RWPE2 (cell line): ENCODE results near the gene HS3ST4.

Source experiments
- ATAC-seq: fragments of 200-7000 bp; cut with Tn5 transposase; 3 replicates; pipeline ENCODE4 v1.9.1; 2021; ENCODE audit warnings: low read depth
- DNase-seq: peaks from one replicate; pipeline ENCODE4 v3.0.0-alpha.2; 2020; ENCODE audit warnings: low spot score
- H3K27ac ChIP-seq: fragments of 450-650 bp; 2 replicates; pipeline ENCODE4 v1.5.1; 2017; ENCODE audit warnings: mild to moderate bottlenecking; ENCODE audit not compliant: poor library complexity, severe bottlenecking
- H3K27me3 ChIP-seq: fragments of 250-450 bp; sonication (Bioruptor Pico); 2 replicates; pipeline ENCODE4 v1.5.1; 2021; ENCODE audit warnings: mild to moderate bottlenecking, moderate library complexity; ENCODE audit not compliant: insufficient read depth, poor library complexity, severe bottlenecking
- H3K36me3 ChIP-seq: fragments of 250-450 bp; sonication (Bioruptor Pico); 2 replicates; pipeline ENCODE4 v1.5.1; 2020; ENCODE audit warnings: low read depth, mild to moderate bottlenecking, moderate library complexity
- H3K4me1 ChIP-seq: fragments of 250-450 bp; sonication (Bioruptor Pico); 2 replicates; pipeline ENCODE4 v1.5.1; 2021; ENCODE audit warnings: mild to moderate bottlenecking, moderate library complexity; ENCODE audit not compliant: insufficient read depth, poor library complexity, severe bottlenecking
- H3K4me3 ChIP-seq: fragments of 250-450 bp; sonication (Bioruptor Pico); 2 replicates; pipeline ENCODE4 v1.5.1; 2021; ENCODE audit warnings: mild to moderate bottlenecking, moderate library complexity; ENCODE audit not compliant: severe bottlenecking
- H3K9me3 ChIP-seq: fragments of 250-450 bp; sonication (Bioruptor Pico); 2 replicates; pipeline ENCODE4 v1.5.1; 2021; ENCODE audit warnings: mild to moderate bottlenecking, moderate library complexity; ENCODE audit not compliant: severe bottlenecking
- TF ChIP-seq, protein P1 (sequence below): fragments of 450-650 bp; IDR thresholded peaks from one replicate; pipeline ENCODE4 v1.5.1; 2017; ENCODE audit warnings: mild to moderate bottlenecking, moderate library complexity; ENCODE audit not compliant: poor library complexity, severe bottlenecking

The HS3ST4 gene

GRCh38 chr16:25747160-25747758 is 55.5 kb downstream of the HS3ST4 start:
- Histone ChIP-seq H3K9me3 (no peaks in the 10 kb centered on the region), H3K27ac (no peak overlapping the region), H3K36me3 (no peaks in the 10 kb centered on the region), H3K4me3 (no peak overlapping the region), H3K27me3 (no peaks in the 10 kb centered on the region), H3K4me1 (no peaks in the 10 kb centered on the region)
- DNase-seq: no peak
- no peak for ATAC-seq
- TF ChIP-seq, protein P1, sequence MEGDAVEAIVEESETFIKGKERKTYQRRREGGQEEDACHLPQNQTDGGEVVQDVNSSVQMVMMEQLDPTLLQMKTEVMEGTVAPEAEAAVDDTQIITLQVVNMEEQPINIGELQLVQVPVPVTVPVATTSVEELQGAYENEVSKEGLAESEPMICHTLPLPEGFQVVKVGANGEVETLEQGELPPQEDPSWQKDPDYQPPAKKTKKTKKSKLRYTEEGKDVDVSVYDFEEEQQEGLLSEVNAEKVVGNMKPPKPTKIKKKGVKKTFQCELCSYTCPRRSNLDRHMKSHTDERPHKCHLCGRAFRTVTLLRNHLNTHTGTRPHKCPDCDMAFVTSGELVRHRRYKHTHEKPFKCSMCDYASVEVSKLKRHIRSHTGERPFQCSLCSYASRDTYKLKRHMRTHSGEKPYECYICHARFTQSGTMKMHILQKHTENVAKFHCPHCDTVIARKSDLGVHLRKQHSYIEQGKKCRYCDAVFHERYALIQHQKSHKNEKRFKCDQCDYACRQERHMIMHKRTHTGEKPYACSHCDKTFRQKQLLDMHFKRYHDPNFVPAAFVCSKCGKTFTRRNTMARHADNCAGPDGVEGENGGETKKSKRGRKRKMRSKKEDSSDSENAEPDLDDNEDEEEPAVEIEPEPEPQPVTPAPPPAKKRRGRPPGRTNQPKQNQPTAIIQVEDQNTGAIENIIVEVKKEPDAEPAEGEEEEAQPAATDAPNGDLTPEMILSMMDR: no peak

GRCh38 chr16:25748092-25748654 is 56.4 kb downstream of the HS3ST4 start:
- TF ChIP-seq, protein P1: no peak
- H3K27ac ChIP-seq: no peak overlapping the region
- no peaks in the 10 kb centered on the region for H3K9me3 ChIP-seq
- H3K4me1 ChIP-seq: no peaks in the 10 kb centered on the region
- ATAC-seq: no peak
- no peaks in the 10 kb centered on the region for H3K27me3 ChIP-seq
- no peaks in the 10 kb centered on the region for H3K36me3 ChIP-seq
- no peak for DNase-seq
- H3K4me3 ChIP-seq: no peak overlapping the region

- H3K4me1 ChIP-seq: no peaks in the 10 kb centered on the region
- no peaks in the 10 kb centered on the region for H3K9me3 ChIP-seq
- H3K36me3 ChIP-seq: no peaks in the 10 kb centered on the region
- H3K27me3 ChIP-seq: no peaks in the 10 kb centered on the region
- TF ChIP-seq, protein P1: no peak
- DNase-seq (no peak), ATAC-seq (no peak)
- H3K27ac ChIP-seq: no peak overlapping the region
- H3K4me3 ChIP-seq: no peak overlapping the region
Observed at GRCh38 chr16:25750488-25751216, 58.9 kb downstream of the HS3ST4 start.

DNA sequence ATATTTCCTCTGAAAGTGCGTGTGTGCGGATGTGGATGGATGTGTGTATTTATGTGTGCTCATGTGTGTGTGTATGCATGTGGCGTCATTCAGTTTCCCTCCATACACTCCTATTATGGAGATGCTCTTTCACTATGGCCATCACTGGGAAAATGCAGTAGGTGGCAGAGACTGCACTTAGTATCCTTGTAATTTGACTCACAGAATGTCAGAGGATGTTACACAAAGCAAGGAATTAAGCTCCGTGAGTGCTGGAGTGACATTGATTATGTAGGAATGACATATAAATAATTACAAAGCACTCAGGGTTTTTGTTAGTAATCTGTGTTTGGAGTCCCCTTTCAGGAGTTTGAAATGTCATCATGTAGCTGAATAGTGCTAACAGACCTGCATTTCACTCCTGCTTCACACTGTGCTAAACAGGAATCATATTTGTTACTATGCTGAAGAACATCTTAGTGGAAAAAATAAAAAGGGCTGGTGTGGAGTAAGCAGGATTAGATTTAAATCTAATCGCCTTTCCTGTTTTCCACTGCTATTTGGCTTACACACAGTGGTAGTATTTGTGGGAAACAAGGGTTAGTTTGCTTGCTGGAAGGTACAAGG is 59.6 kb downstream of the HS3ST4 start:
- no peak for DNase-seq
- TF ChIP-seq, protein P1: no peak
- H3K4me3 ChIP-seq: no peak overlapping the region
- H3K27me3 ChIP-seq: no peaks in the 10 kb centered on the region
- H3K4me1 ChIP-seq: no peaks in the 10 kb centered on the region
- no peaks in the 10 kb centered on the region for H3K36me3 ChIP-seq
- ATAC-seq: no peak
- no peaks in the 10 kb centered on the region for H3K9me3 ChIP-seq
- no peak overlapping the region for H3K27ac ChIP-seq
